Hepatocyte (in vitro differentiated cells): ENCODE results near the gene ANKMY2.

ENCODE experiments used
- EZH2 ChIP-seq: fragments of 200-600 bp; sonication (generic); IDR thresholded peaks from 2 replicates; pipeline ENCODE4 v1.6.1; 2016; ENCODE audit warnings: antibody characterized with exemption, mild to moderate bottlenecking, borderline replicate concordance
- EZH2phosphoT487 ChIP-seq: fragments of 200-600 bp; sonication (generic); IDR thresholded peaks from one replicate; pipeline ENCODE4 v1.6.1; 2018; ENCODE audit warnings: antibody characterized with exemption, mild to moderate bottlenecking, low read depth, moderate library complexity; ENCODE audit not compliant: unreplicated experiment, severe bottlenecking
- TF ChIP-seq, protein P1 (sequence below): fragments of 200-600 bp; sonication (generic); IDR thresholded peaks from 2 replicates; pipeline ENCODE4 v1.5.1; 2016; ENCODE audit warnings: antibody characterized with exemption, mild to moderate bottlenecking; ENCODE audit not compliant: poor library complexity

DNA sequence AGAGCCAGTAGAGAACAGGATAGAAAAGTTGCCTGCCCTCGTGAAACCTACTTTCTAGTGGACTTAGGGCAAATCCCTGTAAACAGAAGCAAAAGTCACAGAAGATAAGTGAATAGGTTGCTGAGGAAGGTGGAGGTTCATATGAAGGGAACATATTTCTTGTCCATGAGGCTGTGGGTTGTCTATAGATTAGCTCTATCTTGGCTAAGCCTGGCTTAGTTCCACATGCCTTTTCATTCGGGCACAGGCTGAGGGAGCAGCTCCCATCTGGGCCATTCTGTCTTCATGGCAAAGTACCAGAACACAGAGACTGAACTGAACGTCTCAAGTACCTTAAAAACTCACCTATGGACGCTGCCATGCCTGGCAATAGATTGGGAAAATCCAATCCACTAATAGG lies 45.7 kb upstream of the ANKMY2 start:
- TF ChIP-seq, protein P1, sequence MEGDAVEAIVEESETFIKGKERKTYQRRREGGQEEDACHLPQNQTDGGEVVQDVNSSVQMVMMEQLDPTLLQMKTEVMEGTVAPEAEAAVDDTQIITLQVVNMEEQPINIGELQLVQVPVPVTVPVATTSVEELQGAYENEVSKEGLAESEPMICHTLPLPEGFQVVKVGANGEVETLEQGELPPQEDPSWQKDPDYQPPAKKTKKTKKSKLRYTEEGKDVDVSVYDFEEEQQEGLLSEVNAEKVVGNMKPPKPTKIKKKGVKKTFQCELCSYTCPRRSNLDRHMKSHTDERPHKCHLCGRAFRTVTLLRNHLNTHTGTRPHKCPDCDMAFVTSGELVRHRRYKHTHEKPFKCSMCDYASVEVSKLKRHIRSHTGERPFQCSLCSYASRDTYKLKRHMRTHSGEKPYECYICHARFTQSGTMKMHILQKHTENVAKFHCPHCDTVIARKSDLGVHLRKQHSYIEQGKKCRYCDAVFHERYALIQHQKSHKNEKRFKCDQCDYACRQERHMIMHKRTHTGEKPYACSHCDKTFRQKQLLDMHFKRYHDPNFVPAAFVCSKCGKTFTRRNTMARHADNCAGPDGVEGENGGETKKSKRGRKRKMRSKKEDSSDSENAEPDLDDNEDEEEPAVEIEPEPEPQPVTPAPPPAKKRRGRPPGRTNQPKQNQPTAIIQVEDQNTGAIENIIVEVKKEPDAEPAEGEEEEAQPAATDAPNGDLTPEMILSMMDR = no peak
- no peak for TF ChIP-seq EZH2phosphoT487
- TF ChIP-seq EZH2 = no peak
